NB4 (cell line): Measurements from ENCODE around the gene CCL27.

Experiments
- DNase-seq: peaks from one replicate; pipeline ENCODE4 v3.0.0; 2010; ENCODE audit warnings: low read depth
- H3K4me3 ChIP-seq: one replicate; pipeline ENCODE4 v1.5.1; 2011; ENCODE audit warnings: mild to moderate bottlenecking, low read depth, low read length, moderate library complexity
- CTCF ChIP-seq: IDR thresholded peaks from one replicate; pipeline ENCODE4 v1.5.1; 2012; ENCODE audit warnings: low read depth, low read length
- MAX ChIP-seq: IDR thresholded peaks from 2 replicates; pipeline ENCODE4 v1.6.1; 2011; ENCODE audit warnings: low read depth, low read length
- MYC ChIP-seq: IDR thresholded peaks from 2 replicates; pipeline ENCODE4 v1.6.1; 2011; ENCODE audit warnings: low read depth, low read length
- POLR2A ChIP-seq: IDR thresholded peaks from 2 replicates; pipeline ENCODE4 v1.6.1; 2011; ENCODE audit warnings: mild to moderate bottlenecking; ENCODE audit not compliant: insufficient read length; ENCODE audit errors: extremely low read depth

CCL27 gene

GRCh38 chr9:34651876-34652601 lies 10.4 kb downstream of the CCL27 start, which contains the start of gene IL11RA:
Gene IL11RA (plus strand): TSS chr9:34652185. CDS start chr9:34655218, 3,033 bp downstream.
- no peak for DNase-seq
- H3K4me3 ChIP-seq, result no peak within 1 kb of the TSS
- TF ChIP-seq MYC (no peak), CTCF (no peak), POLR2A (no peak), MAX (no peak)

- no peak for DNase-seq
- TF ChIP-seq MAX (no peak), MYC (no peak), POLR2A (no peak), CTCF (no peak)
- no peak overlapping the region for H3K4me3 ChIP-seq
Measured at GRCh38 chr9:34651321-34651720, 11.1 kb downstream of the CCL27 start.

- no peak for DNase-seq
- TF ChIP-seq CTCF (no peak), MYC (no peak), POLR2A (no peak), MAX (no peak)
- no peak overlapping the region for H3K4me3 ChIP-seq
Measured at GRCh38 chr9:34650816-34651215, 11.6 kb downstream of the CCL27 start.

- DNase-seq, result no peak
- TF ChIP-seq MYC (no peak), CTCF (no peak), MAX (no peak), POLR2A (no peak)
- no peak overlapping the region for H3K4me3 ChIP-seq
Measured at GRCh38 chr9:34648673-34649072, 13.8 kb downstream of the CCL27 start.

- no peak for DNase-seq
- TF ChIP-seq POLR2A, result no peak
- TF ChIP-seq MYC, result no peak
- TF ChIP-seq MAX, result no peak
- TF ChIP-seq CTCF, result no peak
- peak overlapping the region; percentile 92 for H3K4me3 ChIP-seq
Measured at GRCh38 chr9:34647651-34648050, 14.8 kb downstream of the CCL27 start.

- H3K4me3 ChIP-seq, result peak overlapping the region; percentile 92
- DNase-seq, result no peak
- TF ChIP-seq CTCF, result no peak
- 0 out of 2 replicates have a peak, but pooled peaks have one; percentile 44 for TF ChIP-seq MYC
- TF ChIP-seq MAX, result peak; percentile 66
- no peak for TF ChIP-seq POLR2A
Measured at GRCh38 chr9:34647084-34647403, 15.4 kb downstream of the CCL27 start.
